Upper lobe of right lung (tissue), 1 donor: ENCODE data around the gene DTX1. TPM values are rescaled to one million over a fixed set of nuclear protein-coding genes. Genes with fewer than 3 reads are reported as not detected.

ENCODE experiments used
- ATAC-seq: fragments of 200-7000 bp; cut with Tn5 transposase; one replicate; pipeline ENCODE4 v1.9.1; 2020; ENCODE audit warnings: mild to moderate bottlenecking, moderate library complexity
- DNase-seq: peaks from one replicate; pipeline ENCODE4 v3.0.0-alpha.2; 2020
- H3K27ac ChIP-seq: fragments of 200-600 bp; one replicate; pipeline ENCODE4 v1.8.0; 2022
- H3K27me3 ChIP-seq: fragments of 200-600 bp; one replicate; pipeline ENCODE4 v1.8.0; 2022; ENCODE audit warnings: mild to moderate bottlenecking
- H3K36me3 ChIP-seq: fragments of 200-600 bp; one replicate; pipeline ENCODE4 v1.8.0; 2022
- H3K4me1 ChIP-seq: fragments of 200-600 bp; one replicate; pipeline ENCODE4 v1.8.0; 2022
- H3K4me3 ChIP-seq: fragments of 200-600 bp; one replicate; pipeline ENCODE4 v1.8.0; 2022; ENCODE audit warnings: mild to moderate bottlenecking
- H3K9me3 ChIP-seq: fragments of 200-600 bp; one replicate; pipeline ENCODE4 v1.8.0; 2022
- intact Hi-C: fragments of 100-400 bp; cut with DNase I; formaldehyde crosslinking; loops from one replicate; pipeline ENCODE4 v1.11.0; 2022
- total RNA-seq: library from RNA; stranded (reverse); fragmentation: NEBNext Ultra II Directional; extraction: Animal tissue kit (Norgen Biotek cat#: 25700); gene quantifications from one replicate; pipeline ENCODE4 v1.2.1, GENCODE V29; 2021
- TF ChIP-seq, protein P1 (sequence below): fragments of 200-600 bp; IDR thresholded peaks from one replicate; pipeline ENCODE4 v1.8.0; 2022; ENCODE audit warnings: antibody characterized with exemption
- donor health status: DM: no; HTN: yes; CAD: no; lungs with severe emphysema.

DTX1 gene
- total RNA-seq, 1 donor from 2014 or later, result 5.1 TPM

DNA sequence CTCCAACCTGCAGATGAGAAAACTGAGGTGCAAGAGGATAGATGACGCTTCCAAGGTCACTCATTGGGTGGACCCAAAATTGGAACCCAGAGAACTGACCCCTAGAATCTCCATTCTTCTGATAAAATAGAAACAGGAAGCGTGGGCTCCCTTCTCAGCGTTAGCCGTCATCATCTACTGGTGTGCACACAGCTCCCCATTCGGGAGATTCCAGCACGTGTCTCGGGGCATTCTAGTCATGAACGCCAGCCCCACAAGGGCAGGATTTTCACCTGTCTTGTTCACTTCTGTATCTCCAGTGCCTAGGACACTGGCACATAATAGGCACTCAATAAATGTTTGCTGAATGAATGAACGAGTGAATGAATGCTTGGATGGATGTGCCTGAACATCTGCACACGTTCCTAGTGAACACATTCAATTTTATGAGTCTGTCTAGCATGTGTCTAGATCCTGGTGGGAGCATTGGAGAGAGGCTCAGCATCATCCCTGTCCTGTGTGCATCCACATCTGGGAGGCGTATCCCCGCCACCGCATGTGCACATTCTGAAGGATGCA, 48.5 kb downstream of the DTX1 start:
- ATAC-seq (no peak), DNase-seq (no peak)
- intact Hi-C loops, result no loop called here

DNA sequence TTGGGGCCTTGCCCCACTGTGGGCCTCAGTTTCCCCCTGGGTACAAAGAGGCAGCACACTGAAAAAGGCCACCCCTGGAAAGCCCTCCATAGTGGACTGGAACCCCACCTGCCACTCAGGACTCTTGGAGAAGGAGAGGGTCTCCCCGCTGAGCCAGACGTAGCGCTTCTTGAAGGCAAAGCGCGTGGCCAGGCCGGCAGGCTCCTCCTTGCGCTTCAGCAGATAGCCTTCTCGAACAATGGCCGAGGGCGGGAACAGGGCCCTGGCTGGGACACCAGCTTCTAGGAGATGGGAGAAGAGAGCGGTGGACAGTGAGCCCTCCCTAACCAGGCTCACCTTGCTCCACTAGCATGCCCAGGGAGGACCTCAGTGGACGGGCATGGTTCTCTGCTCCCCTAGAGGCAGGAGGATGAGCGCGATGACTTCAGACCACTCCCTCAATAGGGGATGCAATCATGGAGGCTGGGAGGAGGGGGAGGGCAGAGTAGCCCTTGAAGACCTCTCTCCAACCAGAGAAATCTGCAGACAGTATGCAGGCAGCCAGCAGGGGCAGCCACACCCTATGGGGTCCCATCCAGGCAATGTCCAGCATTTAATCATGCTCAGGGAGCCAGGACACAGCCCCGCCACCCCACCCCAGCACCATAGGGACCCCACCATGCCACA, 49.2 kb downstream of the DTX1 start:
- Histone ChIP-seq H3K27ac (no peak overlapping the region), H3K4me1 (peaks cover 3% of the 10 kb centered on the region), H3K9me3 (no peaks in the 10 kb centered on the region), H3K36me3 (no peaks in the 10 kb centered on the region), H3K27me3 (peaks cover 17% of the 10 kb centered on the region), H3K4me3 (no peak overlapping the region)
- TF ChIP-seq, protein P1, sequence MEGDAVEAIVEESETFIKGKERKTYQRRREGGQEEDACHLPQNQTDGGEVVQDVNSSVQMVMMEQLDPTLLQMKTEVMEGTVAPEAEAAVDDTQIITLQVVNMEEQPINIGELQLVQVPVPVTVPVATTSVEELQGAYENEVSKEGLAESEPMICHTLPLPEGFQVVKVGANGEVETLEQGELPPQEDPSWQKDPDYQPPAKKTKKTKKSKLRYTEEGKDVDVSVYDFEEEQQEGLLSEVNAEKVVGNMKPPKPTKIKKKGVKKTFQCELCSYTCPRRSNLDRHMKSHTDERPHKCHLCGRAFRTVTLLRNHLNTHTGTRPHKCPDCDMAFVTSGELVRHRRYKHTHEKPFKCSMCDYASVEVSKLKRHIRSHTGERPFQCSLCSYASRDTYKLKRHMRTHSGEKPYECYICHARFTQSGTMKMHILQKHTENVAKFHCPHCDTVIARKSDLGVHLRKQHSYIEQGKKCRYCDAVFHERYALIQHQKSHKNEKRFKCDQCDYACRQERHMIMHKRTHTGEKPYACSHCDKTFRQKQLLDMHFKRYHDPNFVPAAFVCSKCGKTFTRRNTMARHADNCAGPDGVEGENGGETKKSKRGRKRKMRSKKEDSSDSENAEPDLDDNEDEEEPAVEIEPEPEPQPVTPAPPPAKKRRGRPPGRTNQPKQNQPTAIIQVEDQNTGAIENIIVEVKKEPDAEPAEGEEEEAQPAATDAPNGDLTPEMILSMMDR, result no peak
- ATAC-seq (no peak), DNase-seq (no peak)
- intact Hi-C loops, result no loop called here

More for the DNA sequence above, 48.5 kb downstream of the DTX1 start:
- Histone ChIP-seq H3K27me3 (peaks cover 19% of the 10 kb centered on the region), H3K36me3 (no peaks in the 10 kb centered on the region), H3K27ac (no peak overlapping the region), H3K9me3 (no peaks in the 10 kb centered on the region), H3K4me1 (peaks cover 3% of the 10 kb centered on the region), H3K4me3 (no peak overlapping the region)
- TF ChIP-seq, protein P1, result no peak

DNA sequence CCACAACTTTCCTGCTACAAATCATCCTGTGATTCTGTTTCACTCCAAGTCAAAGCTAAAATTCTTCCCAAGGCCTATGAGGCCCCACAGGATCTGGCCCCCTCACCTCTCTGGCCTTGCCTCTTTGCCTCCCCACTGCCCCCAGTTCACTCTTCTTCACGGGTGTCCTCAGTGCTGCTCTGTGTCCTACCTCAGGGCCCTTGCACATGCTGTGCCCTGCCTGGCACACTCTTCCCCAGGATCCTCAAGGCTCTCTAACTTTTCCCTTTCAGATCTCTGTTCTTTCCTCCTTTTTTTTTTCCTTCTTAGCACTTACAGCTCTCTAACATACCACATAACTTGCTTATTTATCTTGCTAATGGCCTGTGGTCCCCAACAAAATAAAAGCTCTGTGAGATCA, 49.8 kb downstream of the DTX1 start:
- Histone ChIP-seq H3K4me1 (peaks cover 3% of the 10 kb centered on the region), H3K9me3 (no peaks in the 10 kb centered on the region), H3K27ac (no peak overlapping the region), H3K4me3 (no peak overlapping the region), H3K36me3 (no peaks in the 10 kb centered on the region), H3K27me3 (peaks cover 13% of the 10 kb centered on the region)
- TF ChIP-seq, protein P1, result no peak
- ATAC-seq, result no peak
- no peak for DNase-seq
- intact Hi-C loops, result no loop called here

DNA sequence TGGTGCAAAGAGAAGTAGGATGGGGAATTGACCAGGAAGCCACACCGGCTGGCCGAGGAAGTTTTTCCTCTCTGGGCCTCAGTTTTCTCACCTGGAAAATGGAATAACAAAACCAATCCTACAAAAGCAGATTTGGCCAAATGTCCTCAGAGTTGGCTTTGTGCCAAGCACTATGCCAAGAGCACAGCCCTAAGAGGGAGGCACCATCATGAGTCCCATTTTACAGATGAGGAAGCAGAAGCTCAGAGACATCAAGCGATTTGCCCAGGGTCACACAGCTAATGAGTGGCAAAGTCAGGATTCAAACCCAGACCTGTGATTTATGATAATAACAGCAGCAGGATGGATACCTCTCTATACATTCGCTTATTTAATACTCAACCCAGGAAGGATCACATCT, 51.8 kb downstream of the DTX1 start:
- intact Hi-C loops, result no loop called here
- H3K9me3 ChIP-seq, result no peaks in the 10 kb centered on the region
- no peak overlapping the region for H3K4me3 ChIP-seq
- TF ChIP-seq, protein P1, result no peak
- ATAC-seq (no peak), DNase-seq (no peak)
- H3K27ac ChIP-seq, result no peak overlapping the region
- H3K36me3 ChIP-seq, result no peaks in the 10 kb centered on the region
- peaks cover 8% of the 10 kb centered on the region for H3K27me3 ChIP-seq
- peaks cover 3% of the 10 kb centered on the region for H3K4me1 ChIP-seq

DNA sequence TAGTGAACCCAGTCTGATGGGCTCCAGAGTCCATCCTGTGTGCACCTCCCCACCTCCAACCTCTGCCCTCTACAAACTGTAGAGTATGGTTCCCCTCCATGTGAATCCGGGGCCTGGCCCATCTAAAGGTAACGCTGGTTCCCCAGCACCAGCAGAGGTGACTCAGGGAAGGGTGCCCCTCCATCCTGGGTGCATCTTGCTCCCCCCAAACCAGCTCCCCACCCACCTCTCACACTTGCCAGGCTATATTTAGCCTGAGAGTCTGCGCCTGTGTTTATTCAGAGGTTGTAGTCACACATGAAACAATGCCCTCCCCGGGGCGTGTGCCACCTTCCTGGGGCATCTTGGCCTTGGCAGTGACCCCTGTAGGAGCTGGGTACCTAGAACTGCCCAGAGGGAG, 52.8 kb downstream of the DTX1 start:
- no peaks in the 10 kb centered on the region for H3K4me1 ChIP-seq
- H3K27me3 ChIP-seq, result no peaks in the 10 kb centered on the region
- no peaks in the 10 kb centered on the region for H3K36me3 ChIP-seq
- ATAC-seq (no peak), DNase-seq (no peak)
- no peak overlapping the region for H3K27ac ChIP-seq
- H3K4me3 ChIP-seq, result no peak overlapping the region
- TF ChIP-seq, protein P1, result no peak
- no peaks in the 10 kb centered on the region for H3K9me3 ChIP-seq
- intact Hi-C loops, result no loop called here
